PC-9 (cell line): Measurements from ENCODE around the gene UBAC1.

Experiments used
- EZH2 ChIP-seq: fragments of 200-600 bp; sonication (generic); IDR thresholded peaks from 2 replicates; pipeline ENCODE4 v1.8.0; 2017; ENCODE audit warnings: antibody characterized with exemption, low read depth
- TF ChIP-seq, protein P1 (sequence below): fragments of 200-600 bp; sonication (generic); conservative IDR thresholded peaks from 2 replicates; pipeline ENCODE4 v1.6.1; 2017; ENCODE audit warnings: mixed run types, antibody characterized with exemption, mild to moderate bottlenecking, moderate library complexity

DNA sequence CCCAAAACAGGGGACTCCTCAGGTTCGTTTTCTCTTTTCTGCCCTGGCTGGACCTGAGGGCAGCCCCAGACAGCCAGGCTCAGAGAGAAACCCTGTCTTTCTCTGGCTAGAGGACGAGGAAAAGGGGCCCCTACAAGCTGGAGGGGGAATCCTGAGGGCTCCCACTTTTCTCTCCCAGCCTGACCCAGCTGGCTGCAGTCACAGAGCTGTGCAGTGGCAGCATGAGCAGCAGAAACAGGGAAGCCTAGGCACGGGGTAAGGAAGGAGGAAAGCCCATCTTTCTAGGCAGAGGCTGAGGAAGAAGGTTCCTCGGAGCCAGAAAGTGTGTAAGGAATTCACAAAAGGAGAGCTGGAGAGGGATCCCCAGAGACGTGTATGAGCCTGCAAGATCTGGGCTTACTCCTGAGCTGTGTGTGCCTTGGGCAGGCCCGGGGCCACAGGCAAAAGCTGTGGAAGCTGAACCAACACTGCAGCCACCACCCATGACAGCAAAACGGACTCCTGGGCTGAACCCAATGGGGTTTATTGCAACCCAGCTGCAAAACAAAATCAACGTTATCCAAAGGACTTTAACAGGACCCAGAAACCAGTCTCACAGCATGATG, 70.0 kb downstream of the UBAC1 start:
- TF ChIP-seq, protein P1, sequence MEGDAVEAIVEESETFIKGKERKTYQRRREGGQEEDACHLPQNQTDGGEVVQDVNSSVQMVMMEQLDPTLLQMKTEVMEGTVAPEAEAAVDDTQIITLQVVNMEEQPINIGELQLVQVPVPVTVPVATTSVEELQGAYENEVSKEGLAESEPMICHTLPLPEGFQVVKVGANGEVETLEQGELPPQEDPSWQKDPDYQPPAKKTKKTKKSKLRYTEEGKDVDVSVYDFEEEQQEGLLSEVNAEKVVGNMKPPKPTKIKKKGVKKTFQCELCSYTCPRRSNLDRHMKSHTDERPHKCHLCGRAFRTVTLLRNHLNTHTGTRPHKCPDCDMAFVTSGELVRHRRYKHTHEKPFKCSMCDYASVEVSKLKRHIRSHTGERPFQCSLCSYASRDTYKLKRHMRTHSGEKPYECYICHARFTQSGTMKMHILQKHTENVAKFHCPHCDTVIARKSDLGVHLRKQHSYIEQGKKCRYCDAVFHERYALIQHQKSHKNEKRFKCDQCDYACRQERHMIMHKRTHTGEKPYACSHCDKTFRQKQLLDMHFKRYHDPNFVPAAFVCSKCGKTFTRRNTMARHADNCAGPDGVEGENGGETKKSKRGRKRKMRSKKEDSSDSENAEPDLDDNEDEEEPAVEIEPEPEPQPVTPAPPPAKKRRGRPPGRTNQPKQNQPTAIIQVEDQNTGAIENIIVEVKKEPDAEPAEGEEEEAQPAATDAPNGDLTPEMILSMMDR: no peak
- TF ChIP-seq EZH2: no peak
